ENCODE results near the gene HS6ST1. TPM values are rescaled to one million over a fixed set of nuclear protein-coding genes. Genes with fewer than 3 reads are reported as not detected.
A peak's percentile ranks its signal among the peaks of the same experiment; 100 is the strongest.

The HS6ST1 gene
- total RNA-seq, 1 donor = 19.9 TPM

DNA sequence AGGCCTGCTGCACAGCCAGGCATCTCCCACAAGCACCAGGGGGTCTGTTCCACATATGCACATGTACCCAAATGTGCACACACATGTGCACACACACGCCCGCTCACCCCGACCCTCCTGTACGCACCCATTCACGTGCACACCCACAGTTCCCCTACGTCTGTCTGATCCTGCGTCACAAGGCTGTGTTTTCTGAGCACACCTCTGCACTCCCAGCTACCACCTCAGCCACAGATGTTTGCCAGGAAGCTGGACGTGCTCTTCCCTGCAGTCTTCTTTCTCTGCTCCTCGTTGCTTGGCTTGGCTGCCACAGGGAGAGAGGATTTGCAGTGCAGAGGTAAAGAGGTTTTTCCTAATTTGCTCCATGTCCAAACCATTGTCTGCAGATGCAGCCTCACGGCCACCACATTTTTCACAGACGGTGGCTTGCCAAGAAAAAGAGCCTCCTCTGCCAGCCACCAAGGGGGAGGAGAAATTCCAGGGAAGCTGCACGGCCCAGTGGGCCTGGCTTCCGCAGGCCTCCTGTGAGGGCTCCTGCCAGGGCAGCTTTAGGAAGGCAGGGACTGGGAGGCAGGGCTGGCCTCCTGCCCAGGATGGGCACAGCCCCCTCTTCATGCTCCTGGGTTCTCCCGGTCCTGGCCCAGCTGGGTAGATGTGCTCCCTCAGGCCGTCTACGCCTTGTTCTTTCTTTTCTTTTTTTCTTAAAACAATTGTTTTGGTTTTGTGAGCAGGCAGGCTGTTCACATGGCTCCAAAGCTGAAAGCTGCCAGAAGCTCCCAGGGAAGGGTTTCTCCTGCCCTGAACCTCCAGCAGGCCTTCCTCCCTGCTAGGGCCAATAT lies 29.3 kb upstream of the HS6ST1 start:
- TF ChIP-seq, protein P1, sequence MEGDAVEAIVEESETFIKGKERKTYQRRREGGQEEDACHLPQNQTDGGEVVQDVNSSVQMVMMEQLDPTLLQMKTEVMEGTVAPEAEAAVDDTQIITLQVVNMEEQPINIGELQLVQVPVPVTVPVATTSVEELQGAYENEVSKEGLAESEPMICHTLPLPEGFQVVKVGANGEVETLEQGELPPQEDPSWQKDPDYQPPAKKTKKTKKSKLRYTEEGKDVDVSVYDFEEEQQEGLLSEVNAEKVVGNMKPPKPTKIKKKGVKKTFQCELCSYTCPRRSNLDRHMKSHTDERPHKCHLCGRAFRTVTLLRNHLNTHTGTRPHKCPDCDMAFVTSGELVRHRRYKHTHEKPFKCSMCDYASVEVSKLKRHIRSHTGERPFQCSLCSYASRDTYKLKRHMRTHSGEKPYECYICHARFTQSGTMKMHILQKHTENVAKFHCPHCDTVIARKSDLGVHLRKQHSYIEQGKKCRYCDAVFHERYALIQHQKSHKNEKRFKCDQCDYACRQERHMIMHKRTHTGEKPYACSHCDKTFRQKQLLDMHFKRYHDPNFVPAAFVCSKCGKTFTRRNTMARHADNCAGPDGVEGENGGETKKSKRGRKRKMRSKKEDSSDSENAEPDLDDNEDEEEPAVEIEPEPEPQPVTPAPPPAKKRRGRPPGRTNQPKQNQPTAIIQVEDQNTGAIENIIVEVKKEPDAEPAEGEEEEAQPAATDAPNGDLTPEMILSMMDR (IDR thresholded peaks at IDR 0.05; ENCODE audit: insufficient read depth, low read depth, low read length) = no peak
- no peak overlapping the region for H3K4me3 ChIP-seq (ENCODE audit: low read depth, low read length)
- DNase-seq (ENCODE audit: low read depth) = peak; percentile 43

DNA sequence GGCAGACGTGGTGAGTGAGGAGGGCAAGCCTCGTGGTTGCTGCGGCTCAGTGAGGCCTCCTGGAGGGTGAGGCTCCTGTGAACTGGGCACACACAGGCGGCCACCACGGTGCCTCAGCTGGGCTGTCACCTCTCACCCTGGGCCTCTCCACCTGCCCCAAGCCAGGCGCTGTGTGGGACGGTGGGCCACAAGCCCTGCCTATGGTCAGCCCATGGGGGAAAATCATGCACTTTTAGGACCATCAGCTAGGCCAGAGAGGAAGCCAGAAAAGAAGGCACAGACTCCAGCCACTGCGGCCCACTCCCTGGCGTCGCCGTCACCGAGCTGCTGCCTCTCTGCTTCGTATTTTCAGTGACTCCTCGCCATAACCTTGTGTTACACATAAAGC lies 28.5 kb upstream of the HS6ST1 start:
- no peak for DNase-seq (ENCODE audit: low read depth)
- H3K4me3 ChIP-seq (ENCODE audit: low read depth, low read length) = no peak overlapping the region
- TF ChIP-seq, protein P1 (IDR thresholded peaks at IDR 0.05; ENCODE audit: insufficient read depth, low read depth, low read length) = no peak

DNA sequence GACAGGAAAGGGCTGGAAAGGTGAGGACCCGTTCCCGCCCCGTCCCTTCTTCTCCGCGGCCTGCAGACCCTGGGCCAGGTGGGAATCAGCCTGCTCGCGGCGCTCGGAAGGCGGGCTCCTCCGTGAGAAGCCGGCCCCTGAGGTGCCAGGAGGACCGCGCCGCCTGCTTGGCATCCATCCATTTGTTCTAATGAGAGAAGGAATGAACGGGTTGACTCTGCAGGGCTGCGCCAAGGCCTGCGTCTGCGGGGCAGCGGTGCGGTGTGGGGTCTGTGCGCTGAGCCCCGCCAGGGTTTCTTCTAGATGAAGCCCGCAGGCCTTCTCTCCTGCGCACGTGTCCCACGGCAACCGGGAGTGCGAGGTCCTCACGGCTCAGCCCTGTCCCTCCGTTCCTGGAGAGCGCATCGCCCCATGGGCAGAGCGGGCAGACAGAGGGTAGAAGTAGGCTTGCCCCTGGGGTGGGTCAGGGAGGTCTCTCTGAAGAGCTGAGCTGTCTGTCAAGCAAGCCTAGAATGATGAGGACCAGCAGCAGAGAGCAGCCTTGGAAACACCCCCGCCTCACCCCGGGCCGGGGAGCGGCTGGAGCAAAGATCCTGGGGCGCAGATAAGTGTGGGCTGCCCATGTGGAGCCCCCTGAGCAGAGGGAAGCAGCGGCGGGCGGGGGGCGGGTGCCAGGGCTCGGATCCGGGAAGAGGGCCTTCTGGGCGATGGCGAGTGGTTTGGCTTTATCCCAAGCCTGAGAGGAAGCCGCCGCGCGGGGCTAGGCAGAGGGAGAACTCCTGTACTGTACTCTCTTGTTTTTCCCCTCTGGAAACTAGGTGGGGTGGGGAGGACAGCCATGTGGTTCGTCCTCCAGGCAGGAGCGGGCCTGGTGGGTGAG lies 27.9 kb upstream of the HS6ST1 start:
- TF ChIP-seq, protein P1 (IDR thresholded peaks at IDR 0.05; ENCODE audit: insufficient read depth, low read depth, low read length) = no peak
- H3K4me3 ChIP-seq (ENCODE audit: low read depth, low read length) = no peak overlapping the region
- DNase-seq (ENCODE audit: low read depth) = no peak

DNA sequence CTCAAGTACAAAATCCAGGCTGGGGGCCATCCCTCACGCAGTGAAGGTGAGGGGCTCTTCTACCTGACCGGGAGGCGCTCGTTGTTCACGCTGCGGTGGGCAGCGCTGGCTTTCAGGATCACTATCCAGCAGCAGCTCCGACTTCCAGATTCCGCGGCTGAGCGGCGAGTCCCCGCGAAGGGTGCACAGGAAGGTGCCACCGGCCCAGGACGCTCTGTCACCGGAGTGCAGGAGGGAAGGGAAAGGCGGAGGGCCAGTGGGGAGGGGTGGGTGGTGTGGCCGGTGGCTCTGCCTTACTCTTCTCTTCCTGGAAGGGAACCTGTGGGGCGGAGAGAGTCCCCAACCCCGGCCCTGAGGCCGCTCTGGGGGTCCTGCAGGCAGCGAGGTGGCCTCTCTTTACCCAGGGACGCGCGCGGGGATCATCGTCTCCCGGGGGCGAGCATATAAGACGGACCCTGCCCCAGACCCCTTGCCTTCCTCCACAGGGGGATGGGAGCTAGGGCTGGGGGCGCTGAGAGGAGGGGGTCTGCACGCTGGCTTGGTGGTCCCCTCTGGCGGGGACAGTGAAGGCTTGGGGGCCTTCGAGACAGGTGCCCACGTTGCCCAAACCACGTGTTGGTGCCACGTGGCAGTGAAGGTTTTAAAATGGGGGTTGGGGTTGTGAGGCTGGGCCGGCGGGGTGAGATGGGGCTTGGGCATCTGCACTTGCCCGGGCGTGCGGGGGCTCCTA lies 26.9 kb upstream of the HS6ST1 start:
- no peak overlapping the region for H3K4me3 ChIP-seq (ENCODE audit: low read depth, low read length)
- DNase-seq (ENCODE audit: low read depth) = no peak
- TF ChIP-seq, protein P1 (IDR thresholded peaks at IDR 0.05; ENCODE audit: insufficient read depth, low read depth, low read length) = no peak

- no peak overlapping the region for H3K4me3 ChIP-seq (ENCODE audit: low read depth, low read length)
- DNase-seq (ENCODE audit: low read depth) = no peak
- TF ChIP-seq, protein P1 (IDR thresholded peaks at IDR 0.05; ENCODE audit: insufficient read depth, low read depth, low read length) = no peak
These were observed 25.4 kb upstream of the HS6ST1 start for GRCh38 chr2:128344101-128344500.

- TF ChIP-seq, protein P1 (IDR thresholded peaks at IDR 0.05; ENCODE audit: insufficient read depth, low read depth, low read length) = no peak
- no peak overlapping the region for H3K4me3 ChIP-seq (ENCODE audit: low read depth, low read length)
- DNase-seq (ENCODE audit: low read depth) = no peak
These were observed 24.8 kb upstream of the HS6ST1 start for GRCh38 chr2:128343459-128343858.

All from fibroblast of villous mesenchyme (primary cell).